CD4-positive, alpha-beta T cell treated with Interleukin-1 beta for 1 hour (primary cell): ENCODE results near the gene TBC1D19.
"Not testable (repeated sequence)": the region's sequence is repeated elsewhere in the genome, so short reads cannot be mapped to it uniquely, and the experiment has no call there.

Source experiments
- DNase-seq, 2 donors: peaks; one replicate each; pipeline ENCODE4 v3.0.0-alpha.2; 2020 to 2022

TBC1D19 gene

DNA sequence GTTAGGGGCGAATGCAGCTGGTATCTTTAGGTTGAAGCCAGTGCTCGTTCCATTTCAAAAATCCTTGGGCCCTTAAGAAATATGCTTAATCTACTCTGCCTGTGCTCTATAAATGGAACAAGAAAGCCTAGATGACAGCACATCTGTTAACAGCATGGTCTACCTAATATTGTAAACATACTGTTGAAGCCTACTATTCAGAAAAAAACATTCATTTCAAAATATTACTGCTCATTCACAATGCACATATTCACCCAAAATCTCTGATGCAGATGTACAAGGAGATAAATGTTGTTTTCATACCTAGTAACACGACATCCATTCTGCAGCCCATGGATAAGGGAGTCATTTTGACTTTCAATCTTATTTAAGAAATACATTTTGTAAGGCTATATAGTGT is 106.6 kb downstream of the TBC1D19 start:
- no peak for DNase-seq

DNA sequence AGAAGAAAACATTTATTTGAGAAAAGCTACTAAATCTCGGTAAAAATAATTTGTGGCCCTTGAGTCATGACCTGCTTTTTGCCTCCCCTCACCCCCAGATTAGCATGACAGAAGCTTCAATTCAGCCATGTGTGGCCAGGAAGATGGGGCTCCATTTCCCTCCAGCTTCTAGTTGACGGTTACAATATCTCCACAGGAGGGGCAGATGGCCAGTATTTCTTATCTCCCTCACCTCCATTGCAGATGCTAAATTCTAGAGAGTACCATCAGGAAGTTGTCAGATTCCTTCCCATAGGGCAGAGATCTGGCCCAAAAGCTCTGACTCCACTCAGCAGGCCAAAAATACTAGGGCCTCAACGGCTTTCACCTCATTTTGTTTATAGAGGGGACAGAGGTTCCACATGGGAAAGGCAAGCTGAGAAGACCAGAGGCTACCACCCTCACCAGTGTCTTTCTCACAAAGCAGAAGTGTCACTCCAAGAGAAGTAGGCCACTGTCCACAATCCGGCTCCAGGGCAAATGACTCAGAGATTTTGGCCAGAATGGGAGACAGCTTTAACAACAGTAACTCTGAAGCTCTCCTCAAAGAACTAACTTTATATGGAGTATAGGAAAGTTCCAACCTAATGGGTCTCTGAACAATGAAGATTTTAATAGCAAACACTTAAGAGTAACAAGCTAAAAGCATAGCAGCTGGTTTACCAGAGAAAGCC is 108.3 kb downstream of the TBC1D19 start:
- no peak for DNase-seq

DNA sequence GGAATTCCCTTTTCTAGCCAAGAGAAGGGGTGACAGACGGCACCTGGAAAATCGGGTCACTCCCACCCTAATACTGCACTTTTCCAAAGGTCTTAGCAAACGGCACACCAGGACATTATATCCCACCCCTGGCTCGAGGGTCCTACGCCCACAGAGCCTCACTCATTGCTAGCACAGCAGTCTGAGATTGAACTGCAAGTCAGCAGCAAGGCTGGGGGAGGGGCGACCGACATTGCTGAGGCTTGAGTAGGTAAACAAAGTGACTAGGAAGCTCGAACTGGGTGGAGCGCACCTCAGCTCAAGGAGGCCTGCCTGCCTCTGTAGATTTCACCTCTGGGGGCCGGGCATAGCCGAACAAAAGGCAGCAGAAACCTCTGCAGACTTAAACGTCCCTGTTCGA is 110.2 kb downstream of the TBC1D19 start:
- not testable (repeated sequence) for DNase-seq

DNA sequence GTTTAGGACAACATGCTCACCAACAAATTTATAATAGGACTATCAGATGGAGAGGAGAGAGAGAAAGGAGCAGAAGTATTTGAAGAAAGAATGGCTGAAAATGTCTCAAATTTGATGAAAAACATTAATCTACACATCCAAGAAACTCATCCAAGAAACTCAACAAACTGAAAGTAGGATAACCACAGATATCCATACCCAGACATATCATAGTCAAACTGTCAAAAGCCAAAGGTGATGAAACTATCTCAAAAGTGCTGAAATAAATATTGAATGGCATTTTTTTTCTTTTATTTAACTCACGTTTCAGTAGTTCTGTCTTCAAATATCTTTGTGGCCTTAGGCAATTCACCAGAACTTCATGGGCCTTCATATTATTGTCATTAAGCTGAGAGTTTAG is 116.2 kb downstream of the TBC1D19 start:
- no peak for DNase-seq

DNA sequence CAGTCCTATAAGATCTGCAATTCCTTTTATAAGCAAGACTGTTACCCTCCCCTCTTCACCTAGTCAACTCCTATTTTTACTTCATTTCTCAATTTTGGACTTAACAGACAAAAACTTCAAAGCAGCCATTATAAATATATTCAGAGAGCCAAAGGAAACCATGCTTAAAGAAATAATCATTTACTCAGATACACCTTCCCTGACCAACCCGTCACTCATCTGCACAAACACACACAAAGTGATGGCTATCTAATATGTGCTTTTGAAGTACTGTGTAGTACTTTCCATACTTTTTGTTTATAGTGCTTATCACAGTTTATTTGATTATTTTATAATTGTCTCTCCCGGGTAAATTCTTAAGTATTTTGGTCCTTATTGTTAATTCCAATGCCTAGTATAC is 117.2 kb downstream of the TBC1D19 start:
- no peak for DNase-seq

DNA sequence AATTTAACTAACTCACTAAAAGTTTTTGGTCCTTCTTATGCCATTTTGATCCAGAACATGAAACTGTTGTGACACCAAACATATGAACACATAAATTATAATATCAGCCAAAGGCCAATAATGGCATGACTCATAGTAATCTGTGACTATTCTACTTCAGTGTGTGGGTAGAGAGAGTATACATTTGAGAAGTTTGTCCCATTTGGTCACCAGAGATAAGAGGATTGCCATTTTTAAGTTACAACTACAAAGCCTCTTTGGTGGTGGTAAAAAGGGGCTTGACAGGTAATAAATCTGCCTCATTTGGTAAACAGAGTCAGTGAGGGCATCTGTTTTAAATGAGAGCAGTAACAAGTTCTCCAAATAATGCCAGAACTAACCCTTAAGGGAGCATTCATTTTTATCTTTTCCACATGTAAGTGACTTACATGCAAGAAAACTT is 117.9 kb downstream of the TBC1D19 start:
- DNase-seq, result no peak

DNA sequence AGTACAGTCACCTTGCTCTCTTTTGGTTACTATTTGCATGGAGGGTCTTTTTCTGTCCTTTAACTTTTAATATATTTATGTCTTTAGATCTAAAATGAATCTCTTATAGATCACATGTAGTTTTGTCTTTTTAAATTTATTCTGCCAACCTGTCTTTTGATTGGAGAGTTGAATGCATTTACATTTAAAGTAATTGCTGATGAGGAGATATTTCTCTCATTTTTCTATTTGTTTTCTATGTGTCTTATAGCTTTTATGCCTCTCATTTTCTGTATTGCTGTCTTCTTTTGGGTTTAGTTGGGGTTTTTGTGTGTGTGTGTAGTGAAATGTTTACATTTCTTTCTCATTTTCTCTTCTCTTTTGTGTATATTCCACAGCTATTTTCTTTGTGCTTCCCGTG is 123.5 kb downstream of the TBC1D19 start:
- DNase-seq, result no peak

DNA sequence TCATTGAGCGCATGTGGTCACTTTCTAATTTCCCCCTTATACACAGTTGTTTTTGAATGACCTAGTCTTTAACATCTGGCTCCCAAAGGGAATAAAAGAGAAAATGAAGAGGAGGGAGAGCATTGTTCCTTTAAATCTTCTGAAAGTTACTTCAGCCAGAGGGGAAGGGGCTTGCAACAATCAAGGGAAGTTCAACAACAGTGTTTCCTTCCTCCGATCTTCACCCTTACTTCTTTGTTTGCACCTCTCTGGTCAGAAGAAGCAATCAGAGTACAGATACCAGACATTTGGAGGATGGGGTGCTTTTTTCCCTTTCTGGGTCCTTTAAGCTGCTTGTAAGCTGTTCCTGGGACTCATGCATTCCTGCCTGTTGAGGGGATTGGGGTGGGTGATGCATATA is 125.4 kb downstream of the TBC1D19 start:
- DNase-seq, result no peak

DNA sequence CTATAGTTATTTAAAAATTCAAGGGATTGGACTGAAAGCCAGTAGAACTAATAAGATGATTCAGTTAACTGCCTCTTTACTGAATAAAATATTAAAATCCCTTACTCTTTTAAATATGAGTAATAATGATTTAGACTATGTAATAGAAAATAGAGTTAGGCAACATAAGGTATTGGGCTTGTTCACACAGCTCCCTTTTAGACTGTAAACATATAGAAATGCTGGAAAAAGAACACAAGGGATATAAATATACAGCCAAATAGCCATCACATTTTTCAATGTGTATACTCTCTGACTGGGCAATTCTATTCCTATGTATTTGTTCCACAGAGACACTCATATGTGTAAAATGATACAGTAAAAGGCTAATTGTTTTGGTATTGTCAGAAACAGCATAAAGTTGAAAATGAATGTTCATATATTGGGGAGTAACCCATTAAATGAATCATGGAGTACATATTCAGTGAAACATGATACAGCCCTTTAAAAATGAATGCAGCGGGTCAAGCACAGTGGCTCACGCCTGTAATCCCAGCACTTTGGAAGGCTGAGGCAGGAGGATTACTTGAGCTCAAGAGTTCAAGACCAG is 129.8 kb downstream of the TBC1D19 start:
- DNase-seq, result no peak

DNA sequence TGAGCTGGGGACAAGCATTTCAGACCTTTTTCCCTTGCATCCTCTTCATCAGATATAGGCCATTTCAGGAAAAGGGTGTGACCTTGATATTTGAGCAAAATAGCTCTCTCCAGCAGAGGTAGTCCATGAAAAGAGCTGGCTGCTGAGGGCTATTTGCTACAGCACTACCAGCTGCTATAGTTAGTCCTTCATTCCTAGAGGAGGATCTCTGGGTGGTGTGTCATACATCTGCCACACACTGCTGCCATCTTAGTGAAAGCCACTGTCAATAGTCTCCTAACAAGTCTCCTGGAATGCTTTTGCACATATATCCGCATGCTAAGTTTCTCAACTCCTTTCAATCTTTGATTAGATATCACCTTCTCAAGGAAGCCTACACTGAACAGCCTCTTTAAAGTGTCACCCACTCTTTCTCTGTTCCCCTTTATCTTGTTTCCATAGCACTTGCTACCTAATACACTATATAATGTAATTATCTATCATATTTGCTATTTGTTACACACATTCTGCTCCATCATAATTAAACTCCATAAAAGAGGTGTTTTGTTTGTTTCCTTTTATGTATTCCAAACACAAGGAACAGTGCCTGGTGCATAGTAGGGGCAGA is 131.9 kb downstream of the TBC1D19 start:
- DNase-seq, result no peak

DNA sequence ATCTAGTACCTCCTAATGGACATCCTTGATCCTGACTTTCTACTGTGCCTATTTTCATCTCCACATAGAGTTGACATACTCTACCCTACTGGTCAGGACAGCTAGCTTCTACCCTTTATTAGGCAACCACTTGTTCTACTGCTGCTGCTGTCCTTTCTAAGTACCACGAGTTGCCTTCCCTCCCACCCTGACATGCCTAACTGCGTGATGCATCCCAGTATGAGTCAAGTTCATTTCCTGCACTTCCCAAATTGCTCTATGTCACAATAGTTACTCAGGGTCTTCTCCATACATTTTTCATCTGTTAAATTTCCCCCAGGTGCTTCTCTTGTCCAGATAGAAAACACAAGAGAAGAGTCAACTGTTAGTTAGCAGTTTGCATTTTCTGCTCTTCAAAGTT is 133.4 kb downstream of the TBC1D19 start:
- DNase-seq, result no peak

DNA sequence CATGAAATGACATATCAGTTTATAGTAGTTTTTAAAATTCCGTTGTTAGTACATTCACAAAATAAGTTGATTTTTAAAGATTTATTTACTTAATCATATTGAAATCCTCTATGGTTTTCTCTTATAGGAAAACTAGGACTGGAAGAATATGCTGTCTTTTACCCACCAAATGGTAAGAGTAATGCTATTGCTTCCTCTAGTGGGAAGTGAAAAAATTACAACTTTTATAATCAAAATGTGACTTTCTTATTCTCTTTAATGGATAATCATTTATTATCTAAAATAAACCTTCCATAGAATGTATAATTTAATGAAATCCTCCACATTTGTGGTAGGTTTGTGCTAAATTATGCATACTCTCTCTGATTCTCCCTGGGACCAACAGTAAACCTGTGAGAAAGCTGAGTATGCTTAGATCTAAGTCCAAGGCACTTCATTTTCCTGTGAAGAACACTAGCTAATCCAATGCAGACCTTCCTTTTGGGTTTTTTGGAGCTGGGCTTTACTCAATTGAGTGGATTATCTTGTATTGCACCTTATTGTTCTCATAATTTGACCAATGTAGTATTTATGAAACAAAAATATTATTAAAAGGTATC is 136.2 kb downstream of the TBC1D19 start:
- no peak for DNase-seq

DNA sequence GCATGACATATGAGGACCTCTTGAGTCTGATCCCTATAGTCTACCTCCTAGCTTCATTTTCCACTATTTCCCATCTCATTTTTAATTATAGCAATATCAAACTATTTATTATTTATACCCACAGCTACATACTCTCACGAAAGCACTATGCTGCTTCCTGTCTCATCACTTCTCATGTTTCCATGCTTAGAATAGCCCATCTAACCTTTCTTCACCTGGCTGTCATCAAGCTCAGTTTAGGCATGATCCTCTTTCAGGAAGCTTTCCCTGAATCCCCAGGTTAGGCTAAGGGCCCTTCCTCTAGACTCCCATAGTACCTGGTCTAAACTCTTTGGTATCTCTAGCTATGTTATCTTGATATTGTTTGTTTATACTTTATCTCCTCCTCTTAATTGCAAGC is 137.8 kb downstream of the TBC1D19 start:
- no peak for DNase-seq

DNA sequence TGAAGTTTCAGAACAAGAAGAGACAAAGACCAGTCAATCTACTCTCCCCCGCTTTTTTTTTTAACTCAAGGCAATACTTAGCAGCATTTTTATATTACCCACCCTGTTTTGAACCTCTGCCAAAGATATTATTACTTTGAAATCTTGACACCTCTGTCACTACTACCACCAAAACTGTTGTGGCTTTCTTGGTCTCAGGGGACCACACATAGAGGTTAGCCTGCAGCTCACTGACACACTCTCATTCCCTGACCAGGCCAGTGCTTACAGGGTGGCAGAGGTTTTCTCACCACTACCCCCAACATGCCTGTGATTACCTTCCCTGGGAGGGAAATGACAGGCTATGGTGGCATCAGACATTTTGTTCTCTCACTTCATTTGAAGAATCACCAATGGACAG is 139.3 kb downstream of the TBC1D19 start:
- peak; percentile 15 to 39 for DNase-seq

DNA sequence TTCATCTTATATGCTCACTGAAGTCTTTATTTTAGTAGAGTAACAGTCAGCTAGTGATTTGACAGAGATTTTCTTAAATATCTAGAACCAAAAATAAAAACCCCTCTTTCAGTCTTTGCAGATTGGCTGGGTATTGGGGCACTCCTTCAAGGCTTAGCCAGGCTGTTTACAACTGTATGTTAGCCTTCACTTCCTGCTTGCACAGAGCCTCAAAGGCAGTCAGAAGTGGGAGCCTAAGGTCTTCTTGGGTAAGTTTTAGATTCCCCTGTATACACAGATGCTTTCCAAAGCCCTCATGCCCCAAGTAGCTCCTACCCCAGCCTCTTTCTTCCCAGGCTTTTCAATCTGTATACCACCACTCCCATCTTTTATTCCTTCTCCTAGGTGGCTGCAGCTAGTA is 140.7 kb downstream of the TBC1D19 start:
- DNase-seq, result no peak

DNA sequence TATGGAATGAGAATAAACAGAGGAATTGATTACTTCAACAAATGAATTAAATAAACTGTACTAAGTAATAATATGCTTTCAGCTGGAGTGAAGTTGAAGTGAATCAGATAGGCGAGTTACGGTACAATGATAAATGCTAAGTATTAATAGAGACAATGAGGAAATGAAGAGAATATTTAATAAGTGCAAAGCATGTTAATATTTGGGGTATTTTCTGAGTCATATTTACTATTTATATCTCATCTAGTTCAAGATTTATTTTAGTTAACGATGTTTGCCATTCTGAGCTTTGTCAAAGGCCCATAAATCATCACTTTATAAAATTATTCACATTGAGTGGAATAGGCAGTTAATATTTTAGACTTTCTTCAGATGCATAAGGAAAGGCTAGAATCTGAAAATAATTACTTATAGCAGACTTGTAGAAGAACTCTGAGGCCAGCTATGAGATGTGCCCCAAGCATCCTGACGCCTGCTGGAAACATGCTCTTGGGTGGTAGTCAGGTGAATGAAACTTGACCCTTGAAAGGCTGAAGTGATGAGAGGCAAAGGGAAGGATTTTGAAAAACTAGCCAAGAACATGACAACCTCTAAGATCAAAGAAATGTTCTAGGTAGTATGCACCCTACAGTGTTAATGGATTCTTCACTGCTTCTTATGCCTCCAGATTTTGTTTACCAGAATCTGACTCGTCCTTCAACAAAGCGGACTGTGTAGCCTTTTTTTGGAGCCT is 142.9 kb downstream of the TBC1D19 start:
- no peak for DNase-seq

DNA sequence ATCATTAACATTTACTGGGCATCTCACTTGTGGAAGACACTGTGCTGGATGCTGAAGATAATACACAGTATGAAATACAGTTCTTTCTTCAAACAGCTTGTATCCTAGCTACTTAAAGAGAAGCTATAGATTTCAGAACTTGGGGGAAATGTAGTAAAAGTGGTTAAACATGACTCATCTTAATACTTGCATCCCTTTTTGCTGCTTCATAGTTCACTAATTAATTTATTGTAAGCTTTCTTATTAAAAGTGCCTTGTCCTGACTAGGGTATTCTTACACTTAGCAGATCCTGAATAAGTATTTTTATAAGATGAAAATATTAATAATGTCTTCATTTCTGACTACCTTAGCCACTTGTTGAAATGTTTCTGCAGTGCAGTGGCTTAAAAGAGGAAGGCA is 144.0 kb downstream of the TBC1D19 start:
- DNase-seq, result no peak

DNA sequence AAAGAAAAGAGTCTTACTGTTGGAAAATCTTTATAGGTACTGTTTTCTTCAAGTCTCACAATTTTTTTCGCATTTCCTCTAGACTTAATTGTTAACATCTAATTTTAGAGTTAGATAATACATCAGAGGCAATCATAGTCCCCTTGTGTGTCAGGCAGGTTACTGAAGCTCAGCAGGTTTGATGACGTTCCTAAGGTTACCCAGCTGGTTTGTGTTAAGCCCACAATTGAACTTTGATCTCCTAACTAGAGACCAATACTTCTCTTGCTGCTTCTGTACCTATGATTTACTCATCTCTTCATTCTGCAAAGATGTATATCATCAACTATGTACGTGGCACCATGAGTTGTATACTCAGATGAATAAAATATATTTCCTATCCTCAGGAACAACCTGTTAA is 145.1 kb downstream of the TBC1D19 start:
- no peak for DNase-seq

DNA sequence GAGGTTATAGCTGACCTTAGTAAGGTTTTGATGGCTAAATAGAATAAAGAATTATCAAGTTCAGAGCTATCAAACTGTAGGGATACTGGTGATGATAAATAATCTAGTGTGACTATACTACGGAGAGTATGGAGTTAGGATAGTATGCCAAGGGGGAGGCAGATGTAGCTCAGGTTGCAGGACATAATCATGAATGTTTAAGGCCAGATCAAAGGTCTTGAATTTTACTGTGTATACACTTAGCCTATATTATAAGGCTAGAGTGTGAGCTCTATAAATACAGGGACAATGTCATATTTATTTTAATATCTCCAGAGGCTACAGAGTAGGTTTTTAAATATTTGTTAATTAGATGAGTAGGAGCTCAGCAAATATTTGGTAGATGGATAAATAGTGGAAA is 145.7 kb downstream of the TBC1D19 start:
- no peak for DNase-seq

DNA sequence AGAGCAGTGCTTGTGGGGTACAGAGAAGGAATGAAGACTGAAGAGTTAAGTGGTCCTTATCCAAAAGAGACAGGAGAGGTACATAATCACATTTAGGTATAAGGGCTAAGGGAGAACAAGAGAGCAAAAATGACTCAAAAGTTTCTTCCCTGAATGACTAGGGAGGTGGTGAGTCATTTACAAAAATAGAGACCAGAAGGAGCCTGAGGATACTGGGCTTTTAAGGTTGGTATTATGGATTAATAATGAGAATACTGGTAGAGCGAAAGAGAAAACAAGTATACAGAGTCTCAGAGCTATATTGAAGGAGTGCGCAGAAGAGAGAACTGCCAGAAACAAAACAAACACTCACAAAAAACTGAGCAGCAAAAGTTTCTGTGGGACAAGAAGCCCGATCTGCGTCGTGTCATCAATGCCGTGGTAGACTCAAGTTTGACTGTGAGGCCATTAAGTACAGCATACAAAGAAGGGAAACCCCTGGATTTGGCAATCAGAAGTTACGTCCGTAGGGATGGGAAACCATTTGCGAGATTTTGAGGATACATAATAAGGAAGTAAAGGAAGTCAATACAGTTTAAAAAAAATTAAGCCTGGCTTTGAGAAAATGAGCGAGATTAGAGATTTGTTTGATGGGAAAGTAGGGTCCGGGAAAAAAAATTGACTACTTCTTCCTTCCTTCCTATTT is 147.6 kb downstream of the TBC1D19 start:
- DNase-seq, result no peak

DNA sequence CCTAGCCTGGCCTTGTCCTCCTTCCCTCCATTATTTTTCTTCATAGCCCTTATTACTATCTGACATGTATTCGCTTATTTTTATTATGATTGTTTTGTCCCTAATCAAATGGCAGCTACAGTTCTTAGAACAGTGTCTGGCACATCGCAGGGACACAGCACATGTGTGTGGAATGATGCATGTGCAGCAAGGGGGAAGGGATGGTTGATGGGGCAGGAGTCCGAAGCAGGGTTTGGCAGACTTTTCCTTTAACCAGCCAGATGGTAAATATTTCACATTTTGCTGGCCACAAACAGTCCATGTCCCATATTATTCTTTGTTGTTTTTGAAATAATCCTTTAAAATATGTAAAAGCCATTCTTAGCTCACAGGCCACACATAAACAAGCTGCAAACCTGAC is 148.5 kb downstream of the TBC1D19 start:
- DNase-seq, result no peak

DNA sequence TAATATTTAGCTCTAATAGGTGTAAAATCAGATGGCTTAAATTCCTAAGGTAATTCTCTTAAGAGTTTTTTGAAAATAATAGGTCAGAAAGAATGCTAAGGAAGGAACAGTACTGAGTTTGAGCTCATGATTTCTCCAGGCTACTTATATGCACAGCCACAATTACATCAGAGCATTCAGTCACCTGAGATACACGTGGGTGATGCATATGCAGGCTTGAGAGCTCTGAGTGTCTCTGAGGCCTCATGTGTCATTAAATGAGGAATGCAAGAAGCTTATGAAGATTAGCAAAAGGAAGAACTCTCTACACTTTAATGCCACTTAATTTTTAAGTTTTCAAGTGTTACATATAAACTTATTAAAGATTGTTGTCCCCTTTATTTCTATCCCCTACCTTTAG is 152.7 kb downstream of the TBC1D19 start:
- DNase-seq, result no peak

DNA sequence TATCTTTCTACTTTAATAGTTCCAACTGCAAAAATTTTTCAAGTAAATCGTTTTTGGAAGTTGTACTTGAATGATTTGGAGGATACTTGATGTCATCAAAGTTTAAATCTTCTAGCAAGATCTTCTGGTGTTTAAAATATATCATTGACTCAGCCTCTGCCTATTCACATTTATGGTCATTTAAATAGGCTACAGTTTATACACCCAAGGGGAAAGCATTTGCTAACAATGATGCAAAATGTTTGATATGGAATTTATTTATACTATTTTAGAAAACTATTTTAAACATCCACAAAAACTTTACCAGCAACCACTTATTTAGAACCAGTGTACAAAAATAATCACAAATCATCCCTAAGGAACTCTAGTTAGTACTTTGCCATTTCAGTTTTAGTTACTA is 153.5 kb downstream of the TBC1D19 start:
- DNase-seq, result no peak
